ENCODE results near the gene PSRC1.
A peak's percentile ranks its signal among the peaks of the same experiment; 100 is the strongest.

The PSRC1 gene

GRCh38 chr1:109258481-109259466 lies 24.2 kb downstream of the PSRC1 start:
- H3K9ac ChIP-seq (ENCODE audit: low read length in 5 of 5) = no peak overlapping the region
- H3K4me1 ChIP-seq (ENCODE audit: control insufficient read depth in 5 of 5, insufficient read depth in 5 of 5, low read length in 5 of 5) = peaks cover 0 to 21% (median 16%) of the 10 kb centered on the region in 5 donors
- H3K27me3 ChIP-seq (ENCODE audit: control insufficient read depth in 5 of 5, insufficient read depth in 4 of 5, low read length in 5 of 5) = peaks cover 0 to 3% (median 0%) of the 10 kb centered on the region in 5 donors
- H3K27ac ChIP-seq (ENCODE audit: low read depth, low read length) = no peak overlapping the region
- H3K9me3 ChIP-seq (ENCODE audit: control insufficient read depth in 5 of 5, low read length in 5 of 5) = no peaks in the 10 kb centered on the region
- H3K36me3 ChIP-seq (ENCODE audit: control insufficient read depth in 5 of 5, insufficient read depth in 5 of 5, low read length in 5 of 5) = peaks cover 0 to 4% (median 0%) of the 10 kb centered on the region in 5 donors
- H3K4me3 ChIP-seq (ENCODE audit: low read depth in 1 of 5, low read length in 5 of 5) = no peak overlapping the region

GRCh38 chr1:109257682-109258421 lies 25.1 kb downstream of the PSRC1 start:
- no peak overlapping the region for H3K9ac ChIP-seq (ENCODE audit: low read length in 5 of 5)
- no peak overlapping the region for H3K27ac ChIP-seq (ENCODE audit: low read depth, low read length)

GRCh38 chr1:109256971-109257681 lies 25.8 kb downstream of the PSRC1 start:
- H3K27ac ChIP-seq (ENCODE audit: low read depth, low read length) = no peak overlapping the region
- H3K9ac ChIP-seq (ENCODE audit: low read length in 5 of 5) = no peak overlapping the region

More at GRCh38 chr1:109257682-109258421, 25.1 kb downstream of the PSRC1 start:
- no peaks in the 10 kb centered on the region for H3K9me3 ChIP-seq (ENCODE audit: control insufficient read depth in 5 of 5, low read length in 5 of 5)
- peaks cover 0 to 22% (median 18%) of the 10 kb centered on the region in 5 donors for H3K4me1 ChIP-seq (ENCODE audit: control insufficient read depth in 5 of 5, insufficient read depth in 5 of 5, low read length in 5 of 5)
- peaks cover 0 to 3% (median 0%) of the 10 kb centered on the region in 5 donors for H3K27me3 ChIP-seq (ENCODE audit: control insufficient read depth in 5 of 5, insufficient read depth in 4 of 5, low read length in 5 of 5)
- H3K4me3 ChIP-seq (ENCODE audit: low read depth in 1 of 5, low read length in 5 of 5) = no peak overlapping the region
- H3K36me3 ChIP-seq (ENCODE audit: control insufficient read depth in 5 of 5, insufficient read depth in 5 of 5, low read length in 5 of 5) = peaks cover 0 to 4% (median 0%) of the 10 kb centered on the region in 5 donors

GRCh38 chr1:109256085-109256484 lies 26.9 kb downstream of the PSRC1 start:
- H3K9ac ChIP-seq (ENCODE audit: low read length in 5 of 5) = no peak overlapping the region
- H3K36me3 ChIP-seq (ENCODE audit: control insufficient read depth in 5 of 5, insufficient read depth in 5 of 5, low read length in 5 of 5) = peaks cover 0 to 4% (median 0%) of the 10 kb centered on the region in 5 donors
- no peaks in the 10 kb centered on the region for H3K9me3 ChIP-seq (ENCODE audit: control insufficient read depth in 5 of 5, low read length in 5 of 5)
- no peak overlapping the region for H3K4me3 ChIP-seq (ENCODE audit: low read depth in 1 of 5, low read length in 5 of 5)
- peaks cover 0 to 3% (median 0%) of the 10 kb centered on the region in 5 donors for H3K27me3 ChIP-seq (ENCODE audit: control insufficient read depth in 5 of 5, insufficient read depth in 4 of 5, low read length in 5 of 5)
- no peak overlapping the region for H3K27ac ChIP-seq (ENCODE audit: low read depth, low read length)
- H3K4me1 ChIP-seq (ENCODE audit: control insufficient read depth in 5 of 5, insufficient read depth in 5 of 5, low read length in 5 of 5) = peaks cover 0 to 22% (median 18%) of the 10 kb centered on the region in 5 donors

More at GRCh38 chr1:109256971-109257681, 25.8 kb downstream of the PSRC1 start:
- H3K27me3 ChIP-seq (ENCODE audit: control insufficient read depth in 5 of 5, insufficient read depth in 4 of 5, low read length in 5 of 5) = peaks cover 0 to 3% (median 0%) of the 10 kb centered on the region in 5 donors
- no peak overlapping the region for H3K4me3 ChIP-seq (ENCODE audit: low read depth in 1 of 5, low read length in 5 of 5)
- H3K4me1 ChIP-seq (ENCODE audit: control insufficient read depth in 5 of 5, insufficient read depth in 5 of 5, low read length in 5 of 5) = peaks cover 0 to 22% (median 18%) of the 10 kb centered on the region in 5 donors
- H3K9me3 ChIP-seq (ENCODE audit: control insufficient read depth in 5 of 5, low read length in 5 of 5) = no peaks in the 10 kb centered on the region
- peaks cover 0 to 4% (median 0%) of the 10 kb centered on the region in 5 donors for H3K36me3 ChIP-seq (ENCODE audit: control insufficient read depth in 5 of 5, insufficient read depth in 5 of 5, low read length in 5 of 5)

- peaks cover 0 to 4% (median 0%) of the 10 kb centered on the region in 5 donors for H3K36me3 ChIP-seq (ENCODE audit: control insufficient read depth in 5 of 5, insufficient read depth in 5 of 5, low read length in 5 of 5)
- no peak overlapping the region for H3K27ac ChIP-seq (ENCODE audit: low read depth, low read length)
- peaks cover 0 to 3% (median 0%) of the 10 kb centered on the region in 5 donors for H3K27me3 ChIP-seq (ENCODE audit: control insufficient read depth in 5 of 5, insufficient read depth in 4 of 5, low read length in 5 of 5)
- no peak overlapping the region for H3K9ac ChIP-seq (ENCODE audit: low read length in 5 of 5)
- no peak overlapping the region for H3K4me3 ChIP-seq (ENCODE audit: low read depth in 1 of 5, low read length in 5 of 5)
- H3K4me1 ChIP-seq (ENCODE audit: control insufficient read depth in 5 of 5, insufficient read depth in 5 of 5, low read length in 5 of 5) = peaks cover 0 to 22% (median 18%) of the 10 kb centered on the region in 5 donors
- H3K9me3 ChIP-seq (ENCODE audit: control insufficient read depth in 5 of 5, low read length in 5 of 5) = no peaks in the 10 kb centered on the region
Observed at GRCh38 chr1:109255678-109256077, 27.3 kb downstream of the PSRC1 start.

- no peak overlapping the region for H3K27ac ChIP-seq (ENCODE audit: low read depth, low read length)
- no peak overlapping the region for H3K4me3 ChIP-seq (ENCODE audit: low read depth in 1 of 5, low read length in 5 of 5)
- peaks cover 0 to 26% (median 21%) of the 10 kb centered on the region in 5 donors for H3K4me1 ChIP-seq (ENCODE audit: control insufficient read depth in 5 of 5, insufficient read depth in 5 of 5, low read length in 5 of 5)
- H3K9me3 ChIP-seq (ENCODE audit: control insufficient read depth in 5 of 5, low read length in 5 of 5) = no peaks in the 10 kb centered on the region
- H3K27me3 ChIP-seq (ENCODE audit: control insufficient read depth in 5 of 5, insufficient read depth in 4 of 5, low read length in 5 of 5) = peaks cover 0 to 4% (median 2%) of the 10 kb centered on the region in 5 donors
- H3K9ac ChIP-seq (ENCODE audit: low read length in 5 of 5) = no peak overlapping the region
- H3K36me3 ChIP-seq (ENCODE audit: control insufficient read depth in 5 of 5, insufficient read depth in 5 of 5, low read length in 5 of 5) = peaks cover 0 to 4% (median 0%) of the 10 kb centered on the region in 5 donors
Observed at GRCh38 chr1:109255097-109255651, 27.8 kb downstream of the PSRC1 start.

GRCh38 chr1:109254621-109255096 lies 28.3 kb downstream of the PSRC1 start:
- Histone ChIP-seq H3K9me3 (ENCODE audit: control insufficient read depth in 5 of 5, low read length in 5 of 5) (no peaks in the 10 kb centered on the region), H3K27me3 (ENCODE audit: control insufficient read depth in 5 of 5, insufficient read depth in 4 of 5, low read length in 5 of 5) (peaks cover 0 to 5% (median 3%) of the 10 kb centered on the region in 5 donors), H3K4me3 (ENCODE audit: low read depth in 1 of 5, low read length in 5 of 5) (no peak overlapping the region), H3K4me1 (ENCODE audit: control insufficient read depth in 5 of 5, insufficient read depth in 5 of 5, low read length in 5 of 5) (peaks cover 0 to 29% (median 24%) of the 10 kb centered on the region in 5 donors), H3K27ac (ENCODE audit: low read depth, low read length) (no peak overlapping the region), H3K9ac (ENCODE audit: low read length in 5 of 5) (no peak overlapping the region), H3K36me3 (ENCODE audit: control insufficient read depth in 5 of 5, insufficient read depth in 5 of 5, low read length in 5 of 5) (peaks cover 0 to 4% (median 0%) of the 10 kb centered on the region in 5 donors)

GRCh38 chr1:109253803-109254620 lies 28.9 kb downstream of the PSRC1 start:
- Histone ChIP-seq H3K4me3 (ENCODE audit: low read depth in 1 of 5, low read length in 5 of 5) (peak overlapping the region in 1 of 5 donors; percentile 48), H3K27me3 (ENCODE audit: control insufficient read depth in 5 of 5, insufficient read depth in 4 of 5, low read length in 5 of 5) (peaks cover 0 to 5% (median 3%) of the 10 kb centered on the region in 5 donors), H3K9ac (ENCODE audit: low read length in 5 of 5) (peak overlapping the region in 3 of 5 donors; percentile 23 to 55 (median 27)), H3K36me3 (ENCODE audit: control insufficient read depth in 5 of 5, insufficient read depth in 5 of 5, low read length in 5 of 5) (peaks cover 0 to 3% (median 0%) of the 10 kb centered on the region in 5 donors), H3K27ac (ENCODE audit: low read depth, low read length) (no peak overlapping the region), H3K9me3 (ENCODE audit: control insufficient read depth in 5 of 5, low read length in 5 of 5) (no peaks in the 10 kb centered on the region), H3K4me1 (ENCODE audit: control insufficient read depth in 5 of 5, insufficient read depth in 5 of 5, low read length in 5 of 5) (peaks cover 0 to 32% (median 27%) of the 10 kb centered on the region in 5 donors)
